Astrocyte (in vitro differentiated cells and primary cell): Measurements from ENCODE around the gene HES5.

ENCODE experiments used
- EZH2 ChIP-seq: IDR thresholded peaks from 2 replicates; pipeline ENCODE4 v1.6.1; 2012; ENCODE audit warnings: mild to moderate bottlenecking, low read length, inconsistent platforms; ENCODE audit not compliant: insufficient read depth
- TF ChIP-seq, protein P1 (sequence below): IDR thresholded peaks from 2 replicates; pipeline ENCODE4 v1.5.1; 2011; ENCODE audit warnings: low read depth, mild to moderate bottlenecking, inconsistent platforms, low read length, moderate library complexity; ENCODE audit not compliant: insufficient read depth

DNA sequence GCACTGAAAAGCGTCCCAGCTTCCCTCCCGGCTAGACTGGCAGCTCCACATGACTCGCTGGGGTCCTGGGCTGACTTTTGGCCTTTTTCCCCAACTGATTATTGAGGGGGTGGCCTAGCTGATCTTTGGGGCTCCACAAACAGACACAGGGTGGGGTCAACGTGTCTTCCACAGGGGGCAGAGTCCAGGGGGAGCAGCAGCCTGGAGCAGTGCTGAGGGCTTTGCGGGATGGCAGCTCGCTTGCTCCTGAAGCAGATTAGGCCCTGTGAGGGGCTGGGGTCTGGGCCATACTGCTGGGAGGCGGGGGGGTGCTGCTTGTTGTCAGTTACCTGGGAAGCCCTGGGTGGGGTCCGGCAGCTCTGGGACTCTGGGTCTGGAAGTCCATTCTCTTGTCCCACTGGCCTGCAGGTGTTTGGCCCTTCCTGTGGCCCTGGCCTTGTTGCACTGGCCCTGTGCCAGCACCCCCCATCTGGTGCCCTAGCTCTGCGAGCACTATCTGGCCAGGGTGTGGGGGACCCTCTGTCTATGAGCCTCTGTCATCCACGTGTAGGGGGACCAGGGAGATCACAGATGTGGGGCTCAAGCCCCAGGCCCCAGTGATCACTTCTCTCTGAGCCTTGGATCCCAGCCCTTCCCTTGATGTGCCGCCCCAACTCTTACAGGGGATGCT, 12.3 kb upstream of the HES5 start:
- TF ChIP-seq, protein P1, sequence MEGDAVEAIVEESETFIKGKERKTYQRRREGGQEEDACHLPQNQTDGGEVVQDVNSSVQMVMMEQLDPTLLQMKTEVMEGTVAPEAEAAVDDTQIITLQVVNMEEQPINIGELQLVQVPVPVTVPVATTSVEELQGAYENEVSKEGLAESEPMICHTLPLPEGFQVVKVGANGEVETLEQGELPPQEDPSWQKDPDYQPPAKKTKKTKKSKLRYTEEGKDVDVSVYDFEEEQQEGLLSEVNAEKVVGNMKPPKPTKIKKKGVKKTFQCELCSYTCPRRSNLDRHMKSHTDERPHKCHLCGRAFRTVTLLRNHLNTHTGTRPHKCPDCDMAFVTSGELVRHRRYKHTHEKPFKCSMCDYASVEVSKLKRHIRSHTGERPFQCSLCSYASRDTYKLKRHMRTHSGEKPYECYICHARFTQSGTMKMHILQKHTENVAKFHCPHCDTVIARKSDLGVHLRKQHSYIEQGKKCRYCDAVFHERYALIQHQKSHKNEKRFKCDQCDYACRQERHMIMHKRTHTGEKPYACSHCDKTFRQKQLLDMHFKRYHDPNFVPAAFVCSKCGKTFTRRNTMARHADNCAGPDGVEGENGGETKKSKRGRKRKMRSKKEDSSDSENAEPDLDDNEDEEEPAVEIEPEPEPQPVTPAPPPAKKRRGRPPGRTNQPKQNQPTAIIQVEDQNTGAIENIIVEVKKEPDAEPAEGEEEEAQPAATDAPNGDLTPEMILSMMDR = no peak
- no peak for TF ChIP-seq EZH2
